Keratinocyte (primary cell): ENCODE results near the gene ANO2. TPM values are rescaled to one million over a fixed set of nuclear protein-coding genes. Genes with fewer than 3 reads are reported as not detected.

Experiments
- DNase-seq: peaks from one replicate; pipeline ENCODE4 v3.0.0-alpha.2; 2011; ENCODE audit warnings: low read depth, missing footprints, low spot score
- FAIRE-seq: peaks from 2 replicates; lab custom pipeline; 2011; peaks lifted over from hg19 to GRCh38; lab: Jason Lieb, UNC
- H2AFZ ChIP-seq: 2 replicates; pipeline ENCODE4 v1.6.0; 2012; ENCODE audit warnings: low read length, control low read depth, inconsistent platforms; ENCODE audit not compliant: control insufficient read depth
- H3K27ac ChIP-seq: 2 replicates; pipeline ENCODE4 v1.5.1; 2011; ENCODE audit warnings: low read length; ENCODE audit not compliant: control insufficient read depth, insufficient read depth
- H3K27me3 ChIP-seq: 3 replicates; pipeline ENCODE4 v1.6.0; 2011; ENCODE audit warnings: low read length; ENCODE audit not compliant: control insufficient read depth, insufficient read depth; ENCODE audit errors: extremely low read depth
- H3K36me3 ChIP-seq, 2 experiments: 2 replicates in 1 of 2; 3 replicates in 1 of 2; pipeline ENCODE4 v1.5.1; 2011; ENCODE audit warnings: low read length in 2 of 2, mild to moderate bottlenecking in 1 of 2; ENCODE audit not compliant: control insufficient read depth in 2 of 2, insufficient read depth in 2 of 2; ENCODE audit errors: extremely low read depth in 1 of 2
- H3K4me1 ChIP-seq: 3 replicates; pipeline ENCODE4 v1.5.1; 2011; ENCODE audit warnings: low read length; ENCODE audit not compliant: control insufficient read depth, insufficient read depth; ENCODE audit errors: extremely low read depth
- H3K4me2 ChIP-seq: 3 replicates; pipeline ENCODE4 v1.6.0; 2011; ENCODE audit warnings: low read depth, low read length; ENCODE audit not compliant: control insufficient read depth, insufficient read depth; ENCODE audit errors: extremely low read depth
- H3K4me3 ChIP-seq, 3 experiments: fragments of 200-600 bp in 1 of 3; sonication (generic) in 1 of 3; 2 replicates in 2 of 3; 3 replicates in 1 of 3; pipeline ENCODE4 v1.5.1; 2011 to 2016; ENCODE audit warnings: low read length in 3 of 3, mild to moderate bottlenecking in 3 of 3, control low read depth in 2 of 3, inconsistent platforms in 1 of 3, low read depth in 1 of 3, mixed read lengths in 1 of 3, mixed run types in 1 of 3, moderate library complexity in 1 of 3; ENCODE audit not compliant: control insufficient read depth in 2 of 3, insufficient read depth in 2 of 3; ENCODE audit errors: extremely low read depth in 1 of 3
- H3K79me2 ChIP-seq: 2 replicates; pipeline ENCODE4 v1.6.0; 2012; ENCODE audit warnings: low read length; ENCODE audit not compliant: control insufficient read depth, insufficient read depth
- H3K9ac ChIP-seq: 3 replicates; pipeline ENCODE4 v1.6.0; 2011; ENCODE audit warnings: low read length; ENCODE audit not compliant: control insufficient read depth, insufficient read depth; ENCODE audit errors: extremely low read depth
- H3K9me1 ChIP-seq: 3 replicates; pipeline ENCODE4 v1.6.0; 2011; ENCODE audit warnings: low read length; ENCODE audit not compliant: control insufficient read depth, insufficient read depth; ENCODE audit errors: extremely low read depth
- H3K9me3 ChIP-seq: 2 replicates; pipeline ENCODE4 v1.5.1; 2012; ENCODE audit warnings: low read depth, low read length; ENCODE audit not compliant: control insufficient read depth
- H4K20me1 ChIP-seq: 3 replicates; pipeline ENCODE4 v1.6.0; 2011; ENCODE audit warnings: low read length; ENCODE audit not compliant: control insufficient read depth, insufficient read depth; ENCODE audit errors: extremely low read depth
- CTCF ChIP-seq, 3 experiments: IDR thresholded peaks in 1 of 3; conservative IDR thresholded peaks in 1 of 3; optimal IDR thresholded peaks in 1 of 3; 2 replicates in 2 of 3; 3 replicates in 1 of 3; pipeline versions ENCODE3 to v1.5.1; 2011; ENCODE audit warnings: low read length in 3 of 3, mild to moderate bottlenecking in 3 of 3, moderate library complexity in 2 of 3, control low read depth in 1 of 3, inconsistent platforms in 1 of 3; ENCODE audit not compliant: insufficient read depth in 2 of 3; ENCODE audit errors: extremely low read depth in 1 of 3
- EZH2 ChIP-seq: IDR thresholded peaks from one replicate; pipeline ENCODE4 v1.6.1; 2012; ENCODE audit warnings: inconsistent platforms, mild to moderate bottlenecking, low read length, moderate library complexity
- dilution Hi-C: fragments of 300-500 bp; cut with MboI; formaldehyde crosslinking; loops from one replicate; pipeline ENCODE4 v1.7.0; 2020; ENCODE audit warnings: low sequenced_read_pairs; ENCODE audit not compliant: extremely low pct_ligation_motif_present
- polyA plus RNA-seq, 5 experiments: library from polyadenylated mRNA; depleted of rRNA in 3 of 5; stranded (reverse) in 3 of 5; stranded (forward) in 1 of 5; unstranded in 1 of 5; fragments of >200 nt; gene quantifications; 1 replicate in 1 of 5; 2 replicates in 3 of 5; 3 replicates in 1 of 5; pipeline versions ENCODE4 v1.2.1 to v1.2.3, GENCODE V29; 2011 to 2012; ENCODE audit warnings: missing spikeins in 2 of 5, low read depth in 1 of 5, low replicate concordance in 1 of 5

ANO2 gene
- polyA plus RNA-seq, 1 donor (not counting 4 experiments of a cell fraction or from before 2014, with no cell fraction given): 0.14 TPM

DNA sequence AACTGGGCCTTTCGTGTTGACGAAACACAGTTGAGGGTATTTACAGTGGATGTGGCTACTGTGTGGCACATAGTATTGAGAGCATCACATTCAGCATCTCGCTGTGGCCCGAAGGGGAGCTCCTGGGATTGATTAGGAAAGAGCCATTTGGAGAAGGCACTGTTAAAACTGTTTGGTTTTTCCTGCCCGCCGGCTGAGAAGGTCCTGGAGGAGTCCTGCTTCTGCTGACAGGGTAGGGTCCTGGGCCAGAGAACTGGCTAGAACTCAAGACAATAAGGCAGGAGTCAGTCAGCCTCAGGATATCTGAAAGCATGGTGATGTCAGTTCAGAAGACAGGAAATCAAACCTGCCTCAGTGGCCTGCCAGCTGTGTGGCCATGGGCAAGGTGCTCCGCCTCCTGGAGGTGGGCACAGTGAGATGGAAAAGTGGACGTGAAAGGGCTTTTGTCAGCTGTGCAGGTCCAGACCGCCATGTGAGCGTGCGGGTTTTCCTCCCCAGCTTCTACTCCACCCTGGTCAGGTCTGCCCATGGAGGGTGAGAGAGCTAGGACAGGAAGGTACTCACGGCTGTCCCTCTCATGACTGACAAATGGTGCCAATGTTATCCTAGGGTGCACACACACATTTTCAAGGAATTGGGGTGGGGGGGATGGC, 420.8 kb downstream of the ANO2 start:
- Histone ChIP-seq H3K27me3 (no peaks in the 10 kb centered on the region), H3K4me2 (no peak overlapping the region), H4K20me1 (no peaks in the 10 kb centered on the region), H3K4me3 (no peak overlapping the region), H2AFZ (no peak overlapping the region), H3K4me1 (no peaks in the 10 kb centered on the region), H3K9me3 (no peaks in the 10 kb centered on the region), H3K79me2 (no peaks in the 10 kb centered on the region), H3K36me3 (no peaks in the 10 kb centered on the region), H3K9ac (no peak overlapping the region), H3K9me1 (no peaks in the 10 kb centered on the region), H3K27ac (no peak overlapping the region)
- FAIRE-seq (no peak), DNase-seq (no peak)
- TF ChIP-seq CTCF (optimal IDR thresholded peaks at IDR 0.05 in 1 of 3, IDR thresholded peaks at IDR 0.05 in 1 of 3, conservative IDR thresholded peaks at IDR 0.05 in 1 of 3; ENCODE audit: extremely low read depth in 1 of 3, insufficient read depth in 2 of 3, low read length in 3 of 3): no peak
- TF ChIP-seq EZH2: no peak
- dilution Hi-C loops: no loop called here

DNA sequence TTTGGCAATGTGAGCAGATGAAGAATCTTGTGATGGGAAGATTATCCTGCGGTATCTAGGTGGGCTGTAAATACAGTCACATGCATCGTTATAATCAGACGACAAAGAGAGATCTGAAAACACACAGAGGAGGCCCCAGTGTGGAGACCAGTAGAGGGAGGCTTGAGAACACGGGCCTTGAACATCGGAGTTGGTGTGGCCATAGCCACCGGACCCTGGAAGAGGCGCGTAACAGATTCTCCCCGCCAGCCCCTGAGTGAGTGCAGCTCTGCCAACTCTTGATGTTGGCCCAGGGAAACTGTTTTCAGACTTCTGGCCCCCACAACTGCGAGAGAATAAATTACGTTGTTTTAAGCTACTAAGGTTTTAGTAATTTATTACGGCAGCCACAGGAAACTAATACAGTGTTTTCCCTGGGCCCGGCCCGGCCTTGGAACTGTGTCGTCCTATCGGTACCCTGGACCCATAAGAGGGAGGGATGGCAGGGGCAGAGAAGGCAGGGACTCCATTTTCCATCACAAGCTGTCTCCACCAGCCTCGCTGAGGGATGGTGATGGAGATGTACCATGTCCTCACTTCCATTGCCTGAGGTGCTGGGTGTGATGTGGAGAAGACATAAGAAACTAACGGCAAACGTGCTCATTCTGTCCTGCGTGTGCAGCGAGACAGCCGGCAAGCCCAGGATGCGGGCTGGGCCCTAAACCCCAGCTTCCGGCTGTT, 421.5 kb downstream of the ANO2 start:
- Histone ChIP-seq H3K4me1 (no peaks in the 10 kb centered on the region), H3K27me3 (no peaks in the 10 kb centered on the region), H3K9me3 (no peaks in the 10 kb centered on the region), H3K27ac (no peak overlapping the region), H3K4me2 (no peak overlapping the region), H3K79me2 (no peaks in the 10 kb centered on the region), H3K4me3 (no peak overlapping the region), H2AFZ (no peak overlapping the region), H3K9ac (no peak overlapping the region), H4K20me1 (no peaks in the 10 kb centered on the region), H3K9me1 (no peaks in the 10 kb centered on the region), H3K36me3 (no peaks in the 10 kb centered on the region)
- dilution Hi-C loops: no loop called here
- DNase-seq (no peak), FAIRE-seq (no peak)
- no peak for TF ChIP-seq CTCF (optimal IDR thresholded peaks at IDR 0.05 in 1 of 3, IDR thresholded peaks at IDR 0.05 in 1 of 3, conservative IDR thresholded peaks at IDR 0.05 in 1 of 3; ENCODE audit: extremely low read depth in 1 of 3, insufficient read depth in 2 of 3, low read length in 3 of 3)
- TF ChIP-seq EZH2: no peak
